Measurements from ENCODE around the gene PYM1.
"Not testable (repeated sequence)": the region's sequence is repeated elsewhere in the genome, so short reads cannot be mapped to it uniquely, and the experiment has no call there.

The PYM1 gene

DNA sequence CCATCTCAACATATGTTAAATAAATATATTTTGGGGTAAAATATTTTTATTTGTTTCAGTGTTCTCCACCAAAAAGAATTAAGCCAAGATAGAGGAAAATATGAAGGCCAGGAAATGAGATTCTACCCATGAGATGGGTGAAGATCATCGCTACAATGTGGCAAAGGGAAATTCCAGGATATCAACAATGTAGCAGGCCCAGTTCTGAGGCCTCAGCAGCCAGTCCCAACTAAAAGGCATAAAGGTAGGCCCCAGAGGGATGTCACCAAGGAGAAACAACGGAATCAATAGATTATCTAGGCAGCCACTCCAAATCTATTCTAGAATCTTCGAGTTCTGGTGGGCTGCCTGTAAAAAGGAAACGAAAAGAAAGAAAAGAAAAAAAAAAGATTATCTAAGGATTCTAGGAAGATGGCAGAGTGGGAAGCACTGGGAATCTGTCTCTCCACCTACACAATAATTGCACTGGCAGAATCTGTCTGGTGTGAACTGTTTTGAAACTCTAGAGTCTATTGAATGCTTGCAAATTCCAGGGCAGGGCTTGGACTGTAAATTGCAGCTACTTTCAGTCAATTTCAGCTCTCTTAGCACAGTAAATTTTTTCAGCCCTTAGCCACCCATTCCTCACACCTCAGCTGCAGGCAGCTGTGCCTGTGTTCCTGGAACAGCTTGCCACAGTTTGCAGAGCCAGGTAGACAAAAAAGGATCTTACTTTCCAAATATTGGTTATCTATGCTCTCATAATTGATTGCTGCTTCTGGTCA is 51.8 kb downstream of the PYM1 start:
- TF ChIP-seq JUND (IDR thresholded peaks at IDR 0.05; ENCODE audit: low read depth) = no peak
- no peak for DNase-seq (ENCODE audit: low read depth in 1 of 2, low spot score in 1 of 2)
- in situ Hi-C loops (cut with HindIII; ENCODE audit: low pct_unique_long_range_greater_than_20kb, low sequenced_read_pairs) = no loop called here

GRCh38 chr12:55874443-55874842 is 53.3 kb downstream of the PYM1 start:
- no peak for DNase-seq (ENCODE audit: low read depth in 1 of 2, low spot score in 1 of 2)
- in situ Hi-C loops (cut with HindIII; ENCODE audit: low pct_unique_long_range_greater_than_20kb, low sequenced_read_pairs) = no loop called here
- no peak for TF ChIP-seq JUND (IDR thresholded peaks at IDR 0.05; ENCODE audit: low read depth)

DNA sequence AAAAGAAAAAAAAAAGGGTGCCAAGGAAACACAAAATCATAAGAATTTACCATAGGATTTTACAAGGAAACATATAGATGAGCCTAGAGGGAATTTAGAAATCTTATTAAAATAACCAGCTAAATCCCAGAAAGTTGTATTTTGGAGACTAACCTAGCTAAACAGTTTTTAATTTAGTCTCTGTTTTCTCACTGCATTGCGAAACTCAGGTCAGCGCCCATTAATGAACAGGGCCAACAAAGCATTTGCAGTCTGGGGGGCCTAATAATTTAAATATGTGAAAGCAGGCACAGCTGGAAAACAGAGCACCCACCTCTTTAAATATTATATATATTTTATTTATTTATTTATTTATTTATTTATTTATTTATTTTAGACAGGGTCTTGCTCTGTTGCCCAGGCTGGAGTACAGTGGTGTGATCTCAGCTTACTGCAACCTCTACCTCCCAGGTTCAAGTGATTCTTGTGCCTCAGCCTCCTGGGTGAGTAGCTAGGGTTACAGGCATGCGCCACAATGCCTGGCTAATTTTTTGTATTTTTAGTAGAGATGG is 61.2 kb downstream of the PYM1 start:
- DNase-seq (ENCODE audit: low read depth in 1 of 2, low spot score in 1 of 2) = not testable (repeated sequence)

DNA sequence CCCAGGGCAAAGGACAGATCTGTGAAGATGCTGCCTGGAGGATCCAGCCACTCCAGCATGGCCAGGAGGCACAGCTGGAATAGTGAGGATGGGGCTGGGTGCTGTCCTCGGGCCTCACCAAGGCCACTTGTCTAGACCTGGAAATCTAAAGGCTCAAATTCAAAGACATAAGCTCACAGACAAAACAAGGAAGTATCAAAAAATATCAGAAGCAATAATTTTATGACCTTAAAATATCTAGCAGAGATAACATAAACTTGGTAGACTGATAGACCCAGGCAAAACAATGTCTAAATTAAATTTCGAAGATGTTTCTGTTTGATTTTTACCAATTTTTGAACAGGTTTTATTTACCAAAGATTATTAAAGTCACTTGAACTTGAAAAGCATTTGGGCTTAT is 62.4 kb downstream of the PYM1 start:
- TF ChIP-seq JUND (IDR thresholded peaks at IDR 0.05; ENCODE audit: low read depth) = no peak
- in situ Hi-C loops (cut with HindIII; ENCODE audit: low pct_unique_long_range_greater_than_20kb, low sequenced_read_pairs) = no loop called here
- no peak for DNase-seq (ENCODE audit: low read depth in 1 of 2, low spot score in 1 of 2)

More for the DNA sequence above, 61.2 kb downstream of the PYM1 start:
- in situ Hi-C loops (cut with HindIII; ENCODE audit: low pct_unique_long_range_greater_than_20kb, low sequenced_read_pairs) = not testable (repeated sequence)

DNA sequence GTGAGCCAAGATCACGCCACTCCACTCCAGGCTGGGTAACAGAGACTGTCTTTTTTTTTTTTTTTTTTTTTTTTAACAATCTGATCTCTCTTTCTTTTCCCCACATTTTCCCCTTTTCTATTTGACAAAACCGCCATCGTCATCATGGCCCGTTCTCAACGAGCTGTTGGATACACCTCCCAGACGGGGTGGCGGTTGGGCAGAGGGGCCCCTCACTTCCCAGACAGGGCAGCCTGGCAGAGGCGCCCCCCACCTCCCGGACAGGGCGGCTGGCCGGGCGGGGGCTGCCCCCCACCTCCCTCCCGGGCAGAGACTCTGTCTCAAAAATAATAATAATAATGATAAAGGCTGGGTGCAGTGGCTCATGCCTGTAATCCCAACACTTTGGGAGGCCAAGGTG is 64.8 kb downstream of the PYM1 start:
- DNase-seq (ENCODE audit: low read depth in 1 of 2, low spot score in 1 of 2); in situ Hi-C loops (cut with HindIII; ENCODE audit: low pct_unique_long_range_greater_than_20kb, low sequenced_read_pairs): not testable (repeated sequence)

- no peak for TF ChIP-seq JUND (IDR thresholded peaks at IDR 0.05; ENCODE audit: low read depth)
- in situ Hi-C loops (cut with HindIII; ENCODE audit: low pct_unique_long_range_greater_than_20kb, low sequenced_read_pairs) = no loop called here
- DNase-seq (ENCODE audit: low read depth in 1 of 2, low spot score in 1 of 2) = no peak
Observed at GRCh38 chr12:55862286-55862685, 65.4 kb downstream of the PYM1 start.

- in situ Hi-C loops (cut with HindIII; ENCODE audit: low pct_unique_long_range_greater_than_20kb, low sequenced_read_pairs) = no loop called here
- DNase-seq (ENCODE audit: low read depth in 1 of 2, low spot score in 1 of 2) = no peak
- TF ChIP-seq JUND (IDR thresholded peaks at IDR 0.05; ENCODE audit: low read depth) = no peak
Observed at GRCh38 chr12:55861871-55862270, 65.8 kb downstream of the PYM1 start.

DNA sequence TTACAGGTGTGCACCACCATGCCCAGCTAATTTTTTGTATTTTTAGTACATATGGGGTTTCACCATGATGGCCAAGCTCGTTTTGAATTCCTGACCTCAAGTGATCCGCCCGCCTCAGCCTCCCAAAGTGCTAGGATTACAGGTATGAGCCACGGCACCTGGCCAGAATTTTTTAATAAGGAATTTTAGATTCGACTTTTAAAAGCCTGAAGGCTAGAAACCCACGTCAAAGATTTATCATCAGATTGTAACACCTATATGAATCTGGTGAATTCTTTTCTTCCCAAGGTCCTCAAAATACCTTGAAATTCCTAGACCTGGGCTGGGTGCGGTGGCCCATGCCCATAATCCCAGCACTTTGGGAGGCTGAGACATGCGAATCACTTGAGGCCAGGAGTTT is 66.3 kb downstream of the PYM1 start:
- in situ Hi-C loops (cut with HindIII; ENCODE audit: low pct_unique_long_range_greater_than_20kb, low sequenced_read_pairs) = no loop called here
- no peak for DNase-seq (ENCODE audit: low read depth in 1 of 2, low spot score in 1 of 2)
- TF ChIP-seq JUND (IDR thresholded peaks at IDR 0.05; ENCODE audit: low read depth) = no peak

- no peak for DNase-seq (ENCODE audit: low read depth in 1 of 2, low spot score in 1 of 2)
- in situ Hi-C loops (cut with HindIII; ENCODE audit: low pct_unique_long_range_greater_than_20kb, low sequenced_read_pairs) = no loop called here
- no peak for TF ChIP-seq JUND (IDR thresholded peaks at IDR 0.05; ENCODE audit: low read depth)
Observed at GRCh38 chr12:55852740-55853139, 75.0 kb downstream of the PYM1 start.

Measured in T47D (cell line).